ENCODE data around the gene PEX1. TPM values are rescaled to one million over a fixed set of nuclear protein-coding genes. Genes with fewer than 3 reads are reported as not detected.
A peak's percentile ranks its signal among the peaks of the same experiment; 100 is the strongest.

Gene PEX1
- total RNA-seq, 2 experiments from 2014 or later = 16.6 to 16.9 TPM

GRCh38 chr7:92563345-92563744 is 35.0 kb upstream of the PEX1 start:
- no peak for DNase-seq
- intact Hi-C loops (cut with micrococcal nuclease) = no loop called here
- H3K4me3 Mint-ChIP-seq = no peak overlapping the region
- POLR2A ChIA-PET = interaction anchor here (0.6 to 1.7 kb wide), 3 partner anchors 17 to 538 kb away, joined by 3 to 7 read pairs (median 5); no protein-coding TSS in a partner anchor
- no peaks in the 10 kb centered on the region for H3K4me1 Mint-ChIP-seq (ENCODE audit: low read depth)
- ATAC-seq = no peak
- H3K9me3 Mint-ChIP-seq = no peaks in the 10 kb centered on the region
- H3K36me3 Mint-ChIP-seq (ENCODE audit: low read depth) = peaks cover 27% of the 10 kb centered on the region
- H3K27ac Mint-ChIP-seq = peak overlapping the region; percentile 68
- no peak for TF ChIP-seq CTCF (IDR thresholded peaks at IDR 0.05)
- no peaks in the 10 kb centered on the region for H3K27me3 Mint-ChIP-seq
- CTCF ChIA-PET = interaction anchor here (0.8 to 1.7 kb wide), 3 partner anchors 14 to 384 kb away, joined by 3 to 6 read pairs (median 3); partner anchors contain the start of genes PEX1 and RBM48

- ATAC-seq (no peak), DNase-seq (no peak)
- no peak for TF ChIP-seq CTCF (IDR thresholded peaks at IDR 0.05)
- ChIA-PET CTCF (interaction anchor here (0.7 kb wide), 1 partner anchor 12 kb away, joined by 3 read pairs; no protein-coding TSS in a partner anchor), POLR2A (no interaction called here)
- H3K4me1 Mint-ChIP-seq (ENCODE audit: low read depth) = no peaks in the 10 kb centered on the region
- H3K9me3 Mint-ChIP-seq = no peaks in the 10 kb centered on the region
- no peaks in the 10 kb centered on the region for H3K27me3 Mint-ChIP-seq
- no peak overlapping the region for H3K4me3 Mint-ChIP-seq
- peaks cover 22% of the 10 kb centered on the region for H3K36me3 Mint-ChIP-seq (ENCODE audit: low read depth)
- H3K27ac Mint-ChIP-seq = no peak overlapping the region
- intact Hi-C loops (cut with micrococcal nuclease) = no loop called here
Measured at GRCh38 chr7:92560602-92561001, 32.3 kb upstream of the PEX1 start.

- no peaks in the 10 kb centered on the region for H3K27me3 Mint-ChIP-seq
- H3K27ac Mint-ChIP-seq = no peak overlapping the region
- peaks cover 10% of the 10 kb centered on the region for H3K36me3 Mint-ChIP-seq (ENCODE audit: low read depth)
- intact Hi-C loops (cut with micrococcal nuclease) = no loop called here
- CTCF ChIA-PET = no interaction called here
- no peaks in the 10 kb centered on the region for H3K9me3 Mint-ChIP-seq
- H3K4me1 Mint-ChIP-seq (ENCODE audit: low read depth) = no peaks in the 10 kb centered on the region
- no peak overlapping the region for H3K4me3 Mint-ChIP-seq
- no peak for TF ChIP-seq CTCF (IDR thresholded peaks at IDR 0.05)
- POLR2A ChIA-PET = interaction anchor here (0.7 to 2.5 kb wide), 3 partner anchors 8 to 22 kb away, joined by 3 to 10 read pairs (median 3); no protein-coding TSS in a partner anchor
- DNase-seq (no peak), ATAC-seq (no peak)
Measured at GRCh38 chr7:92557808-92558362, 29.6 kb upstream of the PEX1 start.

- DNase-seq (no peak), ATAC-seq (peak; percentile 27)
- no peak overlapping the region for H3K4me3 Mint-ChIP-seq
- H3K4me1 Mint-ChIP-seq (ENCODE audit: low read depth) = no peaks in the 10 kb centered on the region
- TF ChIP-seq CTCF (IDR thresholded peaks at IDR 0.05) = no peak
- no peaks in the 10 kb centered on the region for H3K9me3 Mint-ChIP-seq
- ChIA-PET CTCF (no interaction called here), POLR2A (interaction anchor here (0.6 to 2.5 kb wide), 3 partner anchors 9 to 233 kb away, joined by 3 to 10 read pairs (median 4); partner anchors contain the start of gene RBM48)
- no peaks in the 10 kb centered on the region for H3K27me3 Mint-ChIP-seq
- H3K27ac Mint-ChIP-seq = no peak overlapping the region
- intact Hi-C loops (cut with micrococcal nuclease) = no loop called here
- peaks cover 8% of the 10 kb centered on the region for H3K36me3 Mint-ChIP-seq (ENCODE audit: low read depth)
Measured at GRCh38 chr7:92557249-92557648, 28.9 kb upstream of the PEX1 start.

GRCh38 chr7:92550194-92550593 is 21.9 kb upstream of the PEX1 start:
- ChIA-PET POLR2A (no interaction called here), CTCF (no interaction called here)
- Mint-ChIP-seq H3K4me1 (ENCODE audit: low read depth) (no peaks in the 10 kb centered on the region), H3K36me3 (ENCODE audit: low read depth) (no peaks in the 10 kb centered on the region), H3K4me3 (no peak overlapping the region), H3K9me3 (no peaks in the 10 kb centered on the region), H3K27ac (no peak overlapping the region), H3K27me3 (no peaks in the 10 kb centered on the region)
- no peak for TF ChIP-seq CTCF (IDR thresholded peaks at IDR 0.05)
- DNase-seq (no peak), ATAC-seq (no peak)
- intact Hi-C loops (cut with micrococcal nuclease) = no loop called here
